GM12874 (cell line): ENCODE data around the gene PTPRN2.

Experiments
- TF ChIP-seq, protein P1 (sequence below): IDR thresholded peaks from 2 replicates; pipeline ENCODE4 v1.5.1; 2011; ENCODE audit warnings: low read depth, mild to moderate bottlenecking, control low read depth, low read length, moderate library complexity; ENCODE audit not compliant: insufficient read depth

The PTPRN2 gene

DNA sequence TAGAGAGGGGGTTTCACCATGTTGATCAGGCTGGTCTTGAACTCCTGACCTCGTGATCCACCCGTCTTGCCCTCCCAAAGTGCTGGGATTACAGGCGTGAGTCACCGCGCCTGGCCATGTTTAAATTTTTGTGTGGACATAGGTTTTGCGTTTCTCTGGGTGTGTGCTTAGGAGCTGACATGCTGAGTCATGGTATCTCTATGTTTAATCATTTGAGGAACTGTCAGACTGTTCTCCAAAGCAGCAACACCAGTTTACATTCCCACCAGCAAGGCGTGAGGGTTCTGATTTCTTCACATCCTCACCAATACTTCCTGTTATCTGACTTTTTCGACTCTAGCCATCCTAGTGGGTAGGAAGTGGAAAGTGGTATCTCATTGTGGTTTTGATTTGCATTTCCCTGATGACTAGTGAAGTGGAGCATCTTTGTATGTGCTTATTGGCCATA, 1097.1 kb downstream of the PTPRN2 start:
- TF ChIP-seq, protein P1, sequence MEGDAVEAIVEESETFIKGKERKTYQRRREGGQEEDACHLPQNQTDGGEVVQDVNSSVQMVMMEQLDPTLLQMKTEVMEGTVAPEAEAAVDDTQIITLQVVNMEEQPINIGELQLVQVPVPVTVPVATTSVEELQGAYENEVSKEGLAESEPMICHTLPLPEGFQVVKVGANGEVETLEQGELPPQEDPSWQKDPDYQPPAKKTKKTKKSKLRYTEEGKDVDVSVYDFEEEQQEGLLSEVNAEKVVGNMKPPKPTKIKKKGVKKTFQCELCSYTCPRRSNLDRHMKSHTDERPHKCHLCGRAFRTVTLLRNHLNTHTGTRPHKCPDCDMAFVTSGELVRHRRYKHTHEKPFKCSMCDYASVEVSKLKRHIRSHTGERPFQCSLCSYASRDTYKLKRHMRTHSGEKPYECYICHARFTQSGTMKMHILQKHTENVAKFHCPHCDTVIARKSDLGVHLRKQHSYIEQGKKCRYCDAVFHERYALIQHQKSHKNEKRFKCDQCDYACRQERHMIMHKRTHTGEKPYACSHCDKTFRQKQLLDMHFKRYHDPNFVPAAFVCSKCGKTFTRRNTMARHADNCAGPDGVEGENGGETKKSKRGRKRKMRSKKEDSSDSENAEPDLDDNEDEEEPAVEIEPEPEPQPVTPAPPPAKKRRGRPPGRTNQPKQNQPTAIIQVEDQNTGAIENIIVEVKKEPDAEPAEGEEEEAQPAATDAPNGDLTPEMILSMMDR, result no peak
